Pons (tissue), 1 donor: ENCODE measurements around the gene TCF7L1.

Experiments
- DNase-seq: peaks from one replicate; pipeline ENCODE4 v3.0.0-alpha.2; 2016; ENCODE audit warnings: low spot score

The TCF7L1 gene

DNA sequence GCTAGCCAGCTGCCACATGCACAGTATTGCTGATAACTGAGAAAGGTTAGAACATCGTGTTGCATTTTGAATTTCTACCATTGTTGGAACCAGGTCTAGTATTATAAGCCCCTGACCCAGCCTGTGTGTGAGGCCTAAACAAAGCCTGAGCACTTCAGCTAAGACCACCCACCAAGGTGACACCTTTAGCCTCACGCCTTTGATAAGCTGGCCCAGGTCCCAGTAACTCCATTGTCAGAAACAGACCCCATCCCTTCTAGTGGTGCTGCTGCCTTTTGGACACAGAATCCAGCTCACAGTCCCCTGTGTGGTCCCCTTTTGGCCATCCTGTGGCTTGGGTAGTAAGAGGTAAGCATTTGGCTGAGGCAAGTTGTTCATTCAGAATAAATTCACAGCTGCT lies 223.0 kb downstream of the TCF7L1 start:
- DNase-seq: no peak

DNA sequence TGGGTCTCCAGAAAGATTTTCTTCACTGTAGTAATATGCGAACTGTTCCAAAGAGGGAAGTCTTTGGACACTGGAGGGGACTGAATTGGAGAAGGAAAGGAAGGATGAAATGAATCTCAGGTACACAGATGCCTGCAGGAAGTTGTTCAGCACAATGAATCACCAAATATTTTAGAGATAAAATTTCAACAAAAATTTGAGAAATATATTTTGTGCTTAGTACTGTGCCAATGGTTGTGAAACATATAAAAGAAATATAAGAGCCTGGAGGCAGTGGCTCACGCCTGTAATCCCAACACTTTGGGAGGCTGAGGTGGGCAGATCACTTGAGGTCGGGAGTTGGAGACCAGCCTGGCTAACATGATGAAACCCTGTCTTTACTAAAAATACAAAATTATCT lies 224.5 kb downstream of the TCF7L1 start:
- DNase-seq: no peak
